ENCODE measurements around the gene RASSF4.
"Not testable (repeated sequence)": the region's sequence is repeated elsewhere in the genome, so short reads cannot be mapped to it uniquely, and the experiment has no call there.

Gene RASSF4

GRCh38 chr10:44992070-44992731 lies 32.6 kb downstream of the RASSF4 start:
- no peak for DNase-seq

GRCh38 chr10:44992732-44993225 lies 33.2 kb downstream of the RASSF4 start:
- no peak for DNase-seq

DNA sequence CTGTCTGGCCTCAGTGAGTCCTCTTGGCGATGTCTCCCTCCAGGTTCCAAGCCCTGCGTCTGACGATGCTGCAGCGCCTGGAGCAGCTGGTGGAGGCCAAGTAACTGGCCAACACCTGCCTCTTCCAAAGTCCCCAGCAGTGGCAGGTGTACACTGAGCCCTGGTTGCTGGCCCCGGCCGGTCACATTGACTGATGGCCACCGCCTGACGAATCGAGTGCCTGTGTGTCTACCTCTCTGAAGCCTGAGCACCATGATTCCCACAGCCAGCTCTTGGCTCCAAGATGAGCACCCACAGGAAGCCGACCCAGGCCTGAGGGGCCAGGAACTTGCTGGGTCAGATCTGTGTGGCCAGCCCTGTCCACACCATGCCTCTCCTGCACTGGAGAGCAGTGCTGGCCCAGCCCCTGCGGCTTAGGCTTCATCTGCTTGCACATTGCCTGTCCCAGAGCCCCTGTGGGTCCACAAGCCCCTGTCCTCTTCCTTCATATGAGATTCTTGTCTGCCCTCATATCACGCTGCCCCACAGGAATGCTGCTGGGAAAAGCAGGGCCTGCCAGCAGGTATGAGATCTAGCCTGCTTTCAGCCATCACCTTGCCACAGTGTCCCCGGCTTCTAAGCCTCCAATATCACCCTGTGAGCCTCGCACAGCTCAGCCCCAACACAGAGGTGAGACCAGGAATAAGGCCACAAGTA lies 33.8 kb downstream of the RASSF4 start:
- DNase-seq, result no peak

GRCh38 chr10:44993922-44994751 lies 34.5 kb downstream of the RASSF4 start:
- DNase-seq, result no peak

GRCh38 chr10:44994752-44995530 lies 35.3 kb downstream of the RASSF4 start:
- no peak for DNase-seq

DNA sequence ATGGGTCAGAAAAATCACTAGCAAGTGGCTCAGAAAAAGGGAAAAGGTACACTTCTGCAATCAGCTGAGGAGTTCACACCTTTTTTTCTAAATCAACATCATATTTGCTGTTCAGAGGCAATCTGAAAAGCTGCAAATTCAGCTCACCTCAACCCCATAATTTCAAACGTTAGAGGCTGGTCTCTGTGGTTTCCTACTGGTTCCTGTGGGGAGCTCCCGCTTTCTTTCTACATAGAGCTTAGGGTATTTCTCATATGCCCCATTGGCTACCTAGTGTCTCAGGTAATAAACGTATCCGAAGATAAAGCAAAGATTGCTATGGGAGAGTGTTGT lies 35.9 kb downstream of the RASSF4 start:
- DNase-seq, result no peak

DNA sequence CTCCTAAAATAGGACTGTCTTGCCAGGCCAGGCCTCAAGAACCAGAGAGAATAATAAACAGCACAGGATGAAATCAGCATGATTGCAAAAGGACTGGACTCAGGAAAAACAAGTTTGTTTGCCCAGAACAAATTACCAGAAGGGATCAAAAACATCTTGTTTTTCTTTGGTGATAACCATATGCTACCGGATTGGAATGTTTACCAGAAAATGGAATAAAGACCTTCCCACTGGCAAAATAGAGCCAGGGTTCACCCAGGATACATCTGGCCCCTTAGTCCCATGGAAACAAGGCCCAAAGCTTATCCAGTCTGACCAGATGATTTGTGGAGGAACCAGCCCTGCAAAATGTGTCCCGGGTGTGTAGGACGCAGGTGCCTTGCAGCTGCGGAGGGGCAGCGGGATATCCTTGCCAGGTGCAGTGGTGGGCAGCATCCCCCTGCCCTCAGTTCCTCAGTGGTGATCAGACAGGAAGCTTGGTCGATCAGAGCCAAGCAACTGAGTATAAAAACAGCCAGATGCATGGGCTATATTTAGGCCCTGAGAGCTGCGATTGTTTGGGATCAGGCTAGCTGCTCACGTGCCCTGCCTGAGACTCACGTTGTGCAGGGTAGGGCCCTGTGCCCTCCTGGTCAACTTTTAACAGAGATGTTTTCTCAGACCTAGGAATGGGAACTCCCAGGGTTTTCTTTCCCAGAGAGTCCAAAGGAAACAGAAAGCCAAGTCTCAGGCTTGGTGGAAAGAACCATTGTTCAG lies 36.5 kb downstream of the RASSF4 start:
- DNase-seq, result no peak

DNA sequence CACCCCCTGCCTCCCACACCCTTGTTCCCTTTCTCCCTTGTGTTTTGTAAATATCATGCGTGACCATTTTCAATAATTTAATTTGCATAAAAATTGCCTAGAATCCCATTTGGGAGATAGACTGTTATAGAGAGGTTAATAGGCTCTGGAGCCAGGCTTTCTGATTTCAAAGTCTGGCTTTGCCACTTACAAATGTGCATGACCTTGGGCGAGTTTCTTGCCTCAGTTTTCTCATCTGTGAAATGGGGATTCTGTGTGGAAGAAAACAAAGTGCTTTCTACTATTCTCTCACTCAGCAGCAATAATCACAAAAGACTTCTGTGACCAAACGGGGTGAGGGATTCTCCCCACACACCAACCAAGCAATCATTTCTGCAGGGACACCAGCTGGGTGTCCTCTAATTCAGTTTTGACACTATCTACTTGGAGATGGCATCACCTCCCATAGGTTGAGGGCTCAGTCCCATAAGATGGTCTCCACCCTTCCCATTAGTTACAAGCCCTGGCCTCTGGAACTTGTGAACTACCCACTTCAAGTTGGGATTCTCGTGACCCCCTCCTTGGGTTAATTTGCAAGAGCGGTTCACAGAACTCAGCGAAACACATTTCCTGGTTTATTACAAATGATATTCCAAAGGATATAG lies 37.6 kb downstream of the RASSF4 start:
- no peak for DNase-seq

DNA sequence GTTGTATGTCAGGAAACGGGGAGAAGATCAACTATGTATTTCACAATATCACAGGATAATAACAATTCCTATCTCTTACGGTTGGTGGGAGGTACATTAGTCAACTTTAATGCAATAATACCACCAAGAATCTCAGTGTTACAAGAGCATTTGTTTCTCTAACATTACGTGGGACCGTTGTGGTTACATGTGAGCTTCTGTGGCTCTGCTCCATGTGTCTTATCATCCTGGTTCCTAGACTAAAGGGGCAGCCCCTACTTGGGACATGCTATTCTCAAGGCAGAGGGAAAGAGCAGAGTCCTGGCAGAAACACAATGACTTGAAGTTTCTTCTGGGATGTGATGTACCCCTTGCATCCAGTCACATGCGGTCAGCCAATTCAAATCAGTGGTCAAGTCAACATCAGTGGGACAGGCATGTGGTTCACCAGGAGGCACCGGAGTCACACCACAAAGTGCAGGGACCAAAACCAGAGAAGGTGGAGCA lies 38.6 kb downstream of the RASSF4 start:
- DNase-seq, result no peak

- no peak for DNase-seq
Observed at GRCh38 chr10:45000138-45000751, 40.6 kb downstream of the RASSF4 start.

GRCh38 chr10:45000752-45001380 lies 41.3 kb downstream of the RASSF4 start, which contains the start of gene ZNF22:
TSS of gene ZNF22 (plus strand) at chr10:45000923. CDS start at chr10:45003369, 2,446 bp downstream.
- peak; percentile 20 for DNase-seq

DNA sequence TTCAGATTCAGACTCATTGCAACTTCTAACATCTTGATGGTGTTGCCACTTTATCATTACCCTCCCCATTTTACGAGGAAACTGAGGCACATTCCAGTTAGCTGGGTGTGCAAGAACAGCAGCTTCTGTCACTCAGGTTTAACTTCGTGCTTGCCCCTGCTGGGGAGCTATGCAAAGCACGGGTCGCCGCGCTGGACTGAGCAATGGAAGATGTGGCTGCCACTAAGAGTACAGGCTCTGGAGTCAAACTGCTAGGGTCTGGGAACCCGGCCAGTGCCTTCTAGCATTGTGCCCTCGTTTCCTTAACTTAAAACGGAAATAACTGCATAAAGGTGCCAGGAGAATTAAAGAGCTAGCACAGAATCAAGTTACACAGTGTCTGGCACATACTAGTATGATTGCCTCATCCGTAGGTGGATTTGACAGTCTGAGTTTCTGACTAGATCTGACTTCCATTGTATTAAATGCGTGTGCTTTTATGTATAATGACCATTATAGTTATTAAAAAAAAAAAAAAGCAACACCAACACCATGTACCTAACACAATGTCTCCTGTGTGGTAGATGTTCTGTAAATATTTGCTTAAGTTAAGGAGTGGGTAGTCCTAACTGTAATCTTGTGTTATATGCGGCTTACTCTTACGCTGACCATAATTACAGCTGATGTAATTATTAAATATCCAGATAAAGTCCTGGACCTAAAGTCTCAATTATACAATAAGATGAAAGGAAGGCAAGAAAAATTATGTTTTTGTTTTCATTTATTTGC lies 42.0 kb downstream of the RASSF4 start:
- DNase-seq, result peak; percentile 24

- no peak for DNase-seq
Observed at GRCh38 chr10:45003432-45004000, 43.9 kb downstream of the RASSF4 start.

DNA sequence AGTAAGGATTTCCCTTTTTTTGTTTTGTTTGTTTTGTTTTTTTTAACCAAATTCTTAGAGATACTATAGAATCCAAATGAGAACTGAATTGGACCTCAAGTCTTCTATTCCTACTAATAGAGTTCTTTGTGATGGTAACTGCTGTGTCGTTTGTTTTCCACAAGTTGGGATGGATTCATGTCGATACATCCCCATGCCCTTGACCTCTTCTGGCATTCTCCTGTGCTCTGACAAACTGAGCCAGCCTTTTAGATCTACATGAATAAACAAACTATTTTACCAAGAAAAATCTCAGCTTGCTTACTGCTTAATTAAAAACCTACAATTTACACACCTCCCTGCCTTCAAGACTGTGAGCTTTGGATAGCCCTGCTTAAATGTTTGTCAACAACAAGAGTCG lies 45.1 kb downstream of the RASSF4 start:
- DNase-seq, result no peak

- DNase-seq, result no peak
Observed at GRCh38 chr10:45005284-45005683, 45.7 kb downstream of the RASSF4 start.

DNA sequence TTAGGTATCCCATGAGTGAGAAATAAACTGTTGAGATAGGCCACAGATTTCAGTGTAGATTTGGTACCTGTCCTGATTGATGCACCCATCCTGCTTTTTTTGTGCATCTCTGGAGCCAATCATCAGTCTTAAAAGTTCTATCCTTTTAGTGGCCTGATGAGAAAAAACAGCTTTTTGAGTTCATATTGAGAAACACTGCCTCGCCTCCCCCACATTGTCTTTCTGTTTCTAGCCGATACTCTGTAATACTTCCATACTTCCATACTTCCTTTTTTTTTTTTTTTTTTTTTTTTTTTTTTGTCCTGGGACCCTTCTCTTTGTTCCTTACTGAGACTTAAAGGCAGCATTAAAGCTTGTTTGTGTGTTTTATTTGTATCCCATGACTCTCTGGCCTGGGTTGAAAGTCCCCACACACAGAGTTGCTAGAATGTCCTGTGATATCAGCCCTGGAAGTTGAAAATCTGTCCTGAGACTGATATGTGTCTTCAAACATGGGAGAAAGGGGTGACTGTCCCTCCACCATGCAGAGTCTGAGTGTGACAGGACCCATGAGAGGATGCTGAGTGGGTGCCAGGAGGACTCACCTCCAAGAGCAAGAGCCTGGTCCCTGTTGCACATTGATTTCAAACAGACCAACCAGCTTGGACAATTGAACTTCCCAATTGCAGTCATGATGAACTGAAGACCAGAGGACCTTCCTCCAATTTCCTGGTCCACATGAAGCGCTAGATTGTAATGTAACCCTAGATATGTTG lies 46.9 kb downstream of the RASSF4 start:
- DNase-seq, result no peak

DNA sequence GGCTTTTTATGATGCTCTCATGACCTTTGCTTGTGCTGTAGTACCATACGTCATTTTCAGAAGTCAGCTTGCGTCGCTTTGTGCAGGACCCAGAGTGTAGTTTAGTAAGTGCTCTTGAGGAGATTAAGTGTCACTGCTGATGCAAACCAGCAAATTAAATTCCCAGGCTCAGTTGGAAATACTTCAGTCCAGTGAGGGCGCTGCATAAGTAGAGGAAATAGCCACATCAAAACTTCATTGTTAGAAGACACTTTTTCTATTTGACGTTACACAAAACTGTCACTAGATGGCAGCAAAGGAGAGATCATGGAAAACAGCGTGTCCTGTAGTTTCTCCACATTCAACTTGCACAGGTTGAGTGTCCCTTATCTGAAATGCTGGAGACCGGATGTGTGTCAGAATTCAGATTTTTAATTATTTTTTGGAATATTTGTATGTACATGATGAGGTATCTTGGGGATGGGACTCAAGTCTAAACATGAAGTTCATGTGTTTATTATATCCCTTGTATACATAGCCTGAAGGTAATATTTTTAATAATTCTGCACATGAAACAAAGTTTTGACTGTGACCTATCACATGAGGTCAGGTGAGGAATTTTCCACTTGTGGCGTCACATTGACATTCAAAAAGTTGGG lies 49.0 kb downstream of the RASSF4 start:
- peak; percentile 28 for DNase-seq

DNA sequence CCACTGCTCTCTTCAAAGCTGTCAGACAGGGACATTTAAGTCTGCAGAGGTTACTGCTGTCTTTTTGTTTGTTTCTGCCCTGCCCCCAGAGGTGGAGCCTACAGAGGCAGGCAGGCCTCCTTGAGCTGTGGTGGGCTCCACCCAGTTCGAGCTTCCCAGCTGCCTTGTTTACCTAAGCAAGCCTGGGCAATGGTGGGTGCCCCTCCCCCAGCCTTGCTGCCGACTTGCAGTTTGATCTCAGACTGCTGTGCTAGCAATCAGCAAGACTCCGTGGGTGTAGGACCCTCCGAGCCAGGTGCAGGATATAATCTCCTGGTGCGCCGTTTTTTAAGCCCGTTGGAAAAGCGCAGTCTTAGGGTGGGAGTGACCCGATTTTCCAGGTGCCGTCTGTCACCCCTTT lies 55.0 kb downstream of the RASSF4 start:
- not testable (repeated sequence) for DNase-seq

Measured in COR-L47 (cell line).